DOHH2 (cell line): ENCODE results near the gene SMKR1.

Source experiments
- H3F3A ChIP-seq: fragments of 200-600 bp; sonication (generic), shearing (Covaris generic); 2 replicates; pipeline ENCODE4 v1.6.0; 2016; ENCODE audit warnings: antibody characterized with exemption, mild to moderate bottlenecking; ENCODE audit not compliant: control insufficient read depth, insufficient read depth
- H3K27ac ChIP-seq: fragments of 200-600 bp; sonication (generic); 2 replicates; pipeline ENCODE4 v1.5.1; 2014; ENCODE audit warnings: low read depth, mild to moderate bottlenecking, low read length, moderate library complexity
- H3K27me3 ChIP-seq: fragments of 200-600 bp; sonication (generic); 2 replicates; pipeline ENCODE4 v1.6.1; 2014; ENCODE audit warnings: mild to moderate bottlenecking, low read length, mixed read lengths; ENCODE audit not compliant: control insufficient read depth
- H3K36me3 ChIP-seq: fragments of 200-600 bp; sonication (generic); 2 replicates; pipeline ENCODE4 v1.6.1; 2014; ENCODE audit warnings: mild to moderate bottlenecking, low read length, moderate library complexity, mixed read lengths; ENCODE audit not compliant: control insufficient read depth
- H3K4me1 ChIP-seq: fragments of 200-600 bp; sonication (generic); 2 replicates; pipeline ENCODE4 v1.6.1; 2014; ENCODE audit warnings: mild to moderate bottlenecking, low read length, mixed read lengths; ENCODE audit not compliant: control insufficient read depth
- H3K4me2 ChIP-seq: fragments of 200-600 bp; sonication (generic); 2 replicates; pipeline ENCODE4 v1.6.0; 2014; ENCODE audit warnings: mild to moderate bottlenecking, low read length, moderate library complexity
- H3K4me3 ChIP-seq: fragments of 200-600 bp; sonication (generic); 2 replicates; pipeline ENCODE4 v1.5.1; 2014; ENCODE audit warnings: mild to moderate bottlenecking, low read length, mixed read lengths
- H3K79me2 ChIP-seq: fragments of 200-600 bp; sonication (generic); 2 replicates; pipeline ENCODE4 v1.6.1; 2014; ENCODE audit warnings: mild to moderate bottlenecking, low read length, mixed read lengths; ENCODE audit not compliant: control insufficient read depth
- H3K9me2 ChIP-seq: fragments of 200-600 bp; sonication (generic); replicated peaks from 2 replicates; pipeline ENCODE4 v1.6.1; 2014; ENCODE audit warnings: mild to moderate bottlenecking, low read length, mixed read lengths; ENCODE audit not compliant: control insufficient read depth
- H3K9me3 ChIP-seq: fragments of 200-600 bp; sonication (generic); 2 replicates; pipeline ENCODE4 v1.6.1; 2014; ENCODE audit warnings: antibody characterized with exemption, low read length, mixed read lengths; ENCODE audit not compliant: control insufficient read depth, insufficient read depth
- H4K20me1 ChIP-seq: fragments of 200-600 bp; sonication (generic); 2 replicates; pipeline ENCODE4 v1.6.0; 2014; ENCODE audit warnings: low read depth, mild to moderate bottlenecking, antibody characterized with exemption, low read length, moderate library complexity; ENCODE audit not compliant: control insufficient read depth, insufficient read depth
- CTCF ChIP-seq: fragments of 200-600 bp; sonication (generic); IDR thresholded peaks from one replicate; pipeline ENCODE4 v1.5.1; 2014; ENCODE audit warnings: antibody characterized with exemption, mild to moderate bottlenecking, low read depth, low read length; ENCODE audit not compliant: poor library complexity, severe bottlenecking
- EZH2phosphoT487 ChIP-seq: fragments of 200-600 bp; sonication (generic); IDR thresholded peaks from 2 replicates; pipeline ENCODE4 v1.6.1; 2017; ENCODE audit warnings: borderline replicate concordance, mild to moderate bottlenecking, antibody characterized with exemption, low read length, moderate library complexity, mixed read lengths

SMKR1 gene

DNA sequence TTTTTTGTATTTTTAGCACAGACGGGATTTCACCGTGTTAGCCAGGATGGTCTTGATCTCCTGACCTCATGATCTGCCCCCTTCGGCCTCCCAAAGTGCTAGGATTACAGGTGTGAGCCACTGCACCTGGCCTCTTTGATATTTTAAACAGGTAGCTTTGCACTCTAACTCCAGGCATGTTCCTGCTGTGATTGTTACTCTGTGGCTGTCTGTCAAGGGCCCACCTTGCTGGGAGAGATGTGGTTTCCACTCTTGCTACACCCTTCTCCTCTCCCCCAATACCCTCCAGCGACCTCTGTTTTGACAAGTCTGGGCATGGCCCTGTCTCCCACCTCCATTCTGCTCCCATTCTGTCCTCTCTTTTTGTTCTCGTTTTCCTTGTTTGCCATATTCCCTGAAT is 17.1 kb downstream of the SMKR1 start:
- H3K4me2 ChIP-seq = no peak overlapping the region
- no peaks in the 10 kb centered on the region for H3K9me3 ChIP-seq

GRCh38 chr7:129522088-129522970 is 20.0 kb downstream of the SMKR1 start:
- Histone ChIP-seq H3K4me2 (no peak overlapping the region), H3K36me3 (no peaks in the 10 kb centered on the region), H3K9me2 (no peaks in the 10 kb centered on the region)

More for the DNA sequence above, 17.1 kb downstream of the SMKR1 start:
- H3F3A ChIP-seq = no peaks in the 10 kb centered on the region
- H3K4me3 ChIP-seq = no peak overlapping the region
- no peaks in the 10 kb centered on the region for H3K36me3 ChIP-seq
- TF ChIP-seq CTCF = no peak
- no peak for TF ChIP-seq EZH2phosphoT487
- H4K20me1 ChIP-seq = no peaks in the 10 kb centered on the region
- H3K9me2 ChIP-seq = no peaks in the 10 kb centered on the region
- H3K27me3 ChIP-seq = peaks cover 9% of the 10 kb centered on the region; the same call in 1 of the 2 replicates
- no peaks in the 10 kb centered on the region for H3K79me2 ChIP-seq
- H3K27ac ChIP-seq = no peak overlapping the region
- H3K4me1 ChIP-seq = no peaks in the 10 kb centered on the region

GRCh38 chr7:129522971-129523340 is 20.6 kb downstream of the SMKR1 start:
- H4K20me1 ChIP-seq = no peaks in the 10 kb centered on the region
- H3K36me3 ChIP-seq = no peaks in the 10 kb centered on the region
- no peak overlapping the region for H3K4me2 ChIP-seq
- no peaks in the 10 kb centered on the region for H3K79me2 ChIP-seq
- H3K9me2 ChIP-seq = no peaks in the 10 kb centered on the region
- H3K9me3 ChIP-seq = no peaks in the 10 kb centered on the region
- TF ChIP-seq CTCF = no peak
- H3K27me3 ChIP-seq = peaks cover 9% of the 10 kb centered on the region; the same call in 1 of the 2 replicates
- H3K4me1 ChIP-seq = no peaks in the 10 kb centered on the region
- no peak overlapping the region for H3K4me3 ChIP-seq
- no peak overlapping the region for H3K27ac ChIP-seq
- no peaks in the 10 kb centered on the region for H3F3A ChIP-seq

More at GRCh38 chr7:129522088-129522970, 20.0 kb downstream of the SMKR1 start:
- no peaks in the 10 kb centered on the region for H3K4me1 ChIP-seq
- H3K4me3 ChIP-seq = no peak overlapping the region
- H4K20me1 ChIP-seq = no peaks in the 10 kb centered on the region
- no peak overlapping the region for H3K27ac ChIP-seq
- H3K27me3 ChIP-seq = peaks cover 9% of the 10 kb centered on the region; the same call in 1 of the 2 replicates
- H3K9me3 ChIP-seq = no peaks in the 10 kb centered on the region
- no peak for TF ChIP-seq CTCF
- TF ChIP-seq EZH2phosphoT487 = no peak
- no peaks in the 10 kb centered on the region for H3K79me2 ChIP-seq
- no peaks in the 10 kb centered on the region for H3F3A ChIP-seq
